Posterior vena cava (tissue), 2 donors: Measurements from ENCODE around the gene PTPN9. TPM values are rescaled to one million over a fixed set of nuclear protein-coding genes. Genes with fewer than 3 reads are reported as not detected.
"Not testable (repeated sequence)": the region's sequence is repeated elsewhere in the genome, so short reads cannot be mapped to it uniquely, and the experiment has no call there.

Experiments used
- DNase-seq: peaks from one replicate; pipeline ENCODE4 v3.0.0-alpha.2; 2020; ENCODE audit warnings: low spot score
- intact Hi-C, 2 donors: fragments of 100-400 bp; cut with DNase I; formaldehyde crosslinking; loops; one replicate each; pipeline versions ENCODE4 v1.14.1 to v1.14.2; 2022 to 2023
- total RNA-seq, 2 donors: library from RNA; stranded (reverse); fragmentation: NEBNext Ultra II Directional; extraction: Animal tissue kit (Norgen Biotek cat#: 25700); gene quantifications; one replicate each; pipeline ENCODE4 v1.2.1, GENCODE V29; 2021
- donor health status: DM: yes; HTN: yes; CAD: no.
- donor health status: DM: yes; HTN: yes; CAD: no.

Gene PTPN9
- total RNA-seq, 2 donors from 2014 or later, result 21.7 to 23.5 TPM

DNA sequence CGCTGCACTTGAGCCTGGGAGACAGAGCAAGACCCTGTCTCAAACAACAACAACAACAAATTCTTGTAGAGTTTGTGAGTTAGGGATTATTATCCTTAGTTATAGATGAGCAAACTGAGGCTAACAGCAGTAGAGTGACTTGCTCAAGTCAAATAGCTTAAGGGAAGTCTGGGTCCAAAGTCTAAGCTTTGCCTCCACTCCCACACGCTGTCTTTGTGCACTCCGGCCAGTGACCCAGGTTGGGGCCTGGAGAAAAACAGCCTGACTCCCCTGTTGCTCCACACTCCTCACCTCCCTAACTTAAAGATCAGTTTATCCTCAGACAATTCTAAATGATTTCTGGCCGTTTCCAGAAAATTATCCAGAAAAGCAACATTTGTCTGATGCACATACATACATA lies 118.5 kb downstream of the PTPN9 start:
- intact Hi-C loops, result no loop called here
- DNase-seq, result no peak

DNA sequence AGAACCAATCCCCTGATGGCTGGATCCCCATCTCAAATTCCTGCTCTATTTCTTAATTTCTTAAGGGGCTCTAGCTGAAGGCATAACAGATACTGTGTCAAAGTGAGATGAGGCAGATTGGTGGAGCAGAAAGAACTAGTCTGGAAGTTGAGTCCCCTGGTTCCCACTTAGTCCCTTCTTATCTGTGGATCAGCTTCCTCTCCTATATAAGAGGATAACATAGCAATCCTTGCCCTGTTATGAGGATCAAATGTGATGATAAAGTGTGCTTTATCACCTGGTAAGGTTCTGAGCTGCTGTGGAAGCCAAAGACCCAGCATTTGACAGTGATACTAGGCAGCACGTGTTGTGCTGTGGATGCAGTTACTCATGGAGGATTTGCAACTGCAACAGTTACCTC lies 119.5 kb downstream of the PTPN9 start:
- DNase-seq, result no peak
- intact Hi-C loops, result no loop called here

DNA sequence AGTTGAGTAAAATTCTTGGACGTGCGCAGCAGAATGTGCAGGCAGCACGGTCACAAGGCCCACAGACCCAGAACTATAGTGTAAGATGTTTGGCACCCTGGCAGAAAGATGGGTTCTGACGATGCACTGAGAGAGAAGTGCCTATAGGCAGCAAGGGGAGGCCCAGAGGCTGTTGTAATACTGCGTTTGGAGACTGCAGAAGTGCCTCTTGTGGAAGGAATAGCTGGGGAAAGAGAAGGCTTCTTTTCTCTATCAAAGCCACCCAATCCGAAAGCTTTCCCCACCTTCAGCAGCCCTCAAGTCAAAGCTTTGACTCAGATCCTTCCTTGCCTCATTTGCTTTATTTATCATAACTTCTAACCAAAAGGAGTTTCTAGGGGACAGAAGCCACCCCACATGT lies 122.4 kb downstream of the PTPN9 start:
- DNase-seq, result no peak
- intact Hi-C loops, result no loop called here

- intact Hi-C loops, result no loop called here
- DNase-seq, result no peak
Measured at GRCh38 chr15:75455982-75456531, 123.1 kb downstream of the PTPN9 start.

DNA sequence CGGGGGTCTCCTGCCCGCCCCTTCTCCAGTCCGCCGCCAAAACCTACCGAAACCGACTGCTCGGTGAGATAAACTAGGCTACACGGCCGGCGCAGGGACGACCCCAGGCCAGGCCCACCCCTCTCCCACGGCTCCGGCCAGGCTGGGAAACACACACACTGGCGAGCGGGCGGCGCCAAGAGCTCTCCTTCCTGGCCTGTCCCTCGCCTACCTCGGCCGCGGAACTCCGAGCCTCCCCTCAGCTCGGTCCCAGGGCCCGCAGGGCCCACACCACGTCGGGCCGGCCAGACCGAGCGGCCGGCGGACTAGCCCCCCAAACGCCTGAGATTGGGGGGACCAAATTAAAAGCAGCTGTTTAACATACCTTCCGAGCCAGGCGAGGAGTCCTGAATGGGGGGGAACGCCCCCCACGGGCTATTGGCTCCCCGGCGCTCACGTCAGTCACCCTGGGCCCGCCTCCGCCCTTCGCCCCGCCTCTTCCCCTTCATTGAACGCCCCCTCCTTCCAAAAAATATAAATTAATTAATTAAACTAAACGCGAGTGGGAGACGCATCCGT lies 123.6 kb downstream of the PTPN9 start:
- intact Hi-C loops, result no loop called here
- DNase-seq, result peak; percentile 97

DNA sequence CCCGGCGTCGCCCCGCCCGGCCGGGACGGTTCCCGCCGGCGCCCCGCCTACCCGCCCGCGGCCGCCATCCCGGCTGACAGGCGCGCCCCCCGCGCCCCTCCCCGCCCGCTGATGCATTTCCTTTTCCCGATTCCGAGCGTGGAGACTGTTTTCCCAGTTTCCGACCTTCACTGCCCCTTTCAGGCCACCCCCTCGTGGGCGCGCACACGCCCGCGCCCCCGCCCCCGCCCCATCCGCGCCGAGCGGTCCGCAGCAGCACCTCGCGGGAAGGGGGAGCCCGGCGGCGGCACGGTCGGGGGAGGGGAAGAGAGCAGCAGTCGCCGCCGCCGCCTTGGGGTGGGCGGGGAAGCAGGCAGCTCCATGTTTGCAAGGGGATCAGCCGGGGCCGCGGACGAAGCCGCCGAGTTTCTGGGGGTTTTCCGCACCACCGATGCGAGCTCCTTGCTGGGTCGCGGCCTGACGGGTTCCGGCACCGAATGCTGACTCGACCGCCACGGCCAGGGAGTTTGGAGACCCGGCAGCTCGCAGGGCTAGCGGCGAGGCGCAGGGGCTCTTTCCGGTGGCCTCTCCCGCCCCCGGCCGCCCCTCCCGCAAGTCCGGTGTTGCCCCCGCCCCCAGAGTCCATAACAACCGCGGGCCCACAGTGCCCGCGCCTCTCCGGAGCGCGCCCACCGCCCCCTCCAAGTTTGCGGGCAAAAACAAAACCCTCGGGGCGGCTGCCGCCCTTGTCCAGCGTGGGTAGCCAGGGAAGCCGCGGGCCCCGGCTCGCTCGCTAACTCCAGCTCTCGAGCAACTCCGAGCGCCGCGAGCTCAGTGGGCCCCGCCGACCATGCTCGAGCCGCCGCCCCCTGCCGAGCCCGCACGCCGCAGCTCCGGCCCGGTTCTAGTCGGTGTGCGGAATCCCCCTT lies 124.4 kb downstream of the PTPN9 start:
- intact Hi-C loops, result no loop called here
- DNase-seq, result peak; percentile 93

- intact Hi-C loops, result no loop called here
- DNase-seq, result peak; percentile 99
Measured at GRCh38 chr15:75453703-75454470, 125.2 kb downstream of the PTPN9 start.

DNA sequence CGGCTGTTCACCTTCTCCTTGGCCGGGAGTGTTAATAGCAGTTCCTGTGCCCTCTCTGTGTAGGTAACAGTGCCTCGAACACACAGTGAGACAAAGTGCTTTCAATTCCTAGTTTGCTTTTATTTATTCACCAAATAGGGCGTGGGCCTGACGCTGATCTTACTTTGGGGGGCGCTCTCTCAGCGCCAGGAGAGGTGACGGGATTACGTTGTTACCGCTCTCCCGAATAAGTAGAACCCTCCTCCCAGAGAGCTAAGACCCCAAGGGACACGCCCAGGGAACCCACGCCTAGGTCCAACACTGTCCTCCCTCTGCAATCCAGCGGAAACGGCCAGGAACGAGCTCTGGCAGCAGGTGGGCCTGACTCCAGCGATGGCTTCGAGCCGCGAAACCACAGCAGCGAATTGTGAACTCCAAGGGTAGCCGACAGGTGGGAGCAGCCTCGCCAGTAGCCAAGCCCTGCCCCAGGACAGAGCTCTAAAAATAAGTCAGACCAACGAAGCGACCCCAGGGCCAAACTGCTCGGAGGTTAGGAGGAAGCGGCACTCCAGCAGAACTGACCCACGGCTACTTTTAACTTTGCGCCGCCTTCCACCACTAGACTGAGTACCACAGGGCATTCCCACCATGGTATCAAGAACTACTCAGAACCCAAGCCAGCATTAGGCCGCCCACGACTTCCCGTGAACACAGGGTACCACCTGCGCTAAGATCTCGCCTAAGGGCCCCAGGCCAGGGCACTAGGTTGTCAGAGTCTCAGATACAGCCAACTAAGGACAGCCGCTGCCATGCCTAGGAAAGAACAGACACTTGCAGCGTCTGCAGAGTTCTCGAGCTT lies 126.0 kb downstream of the PTPN9 start:
- intact Hi-C loops, result no loop called here

DNA sequence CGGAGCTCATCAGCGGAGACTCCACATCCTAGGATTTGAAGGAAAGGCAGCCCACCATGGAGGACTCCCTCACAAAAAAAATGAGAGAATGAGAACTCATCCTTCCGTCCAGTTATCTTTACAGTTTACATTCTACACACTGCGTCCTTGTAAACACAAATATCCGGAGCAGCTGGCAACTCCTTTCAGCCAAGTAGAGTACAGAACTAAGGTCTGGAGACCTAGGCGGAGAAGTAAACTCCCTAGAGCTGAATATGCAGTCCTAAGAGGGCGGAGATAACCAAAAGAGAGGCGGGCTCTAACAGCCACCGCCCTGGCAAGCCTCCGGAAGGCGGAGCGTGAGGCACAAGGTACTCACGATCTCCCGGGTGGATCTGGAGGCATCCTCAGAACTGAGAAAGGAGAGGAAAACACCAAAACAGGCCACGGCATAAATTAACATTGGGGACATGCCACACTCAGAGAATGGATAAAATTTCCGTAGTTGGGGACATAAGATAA lies 126.7 kb downstream of the PTPN9 start:
- peak; percentile 94 for DNase-seq
- intact Hi-C loops, result no loop called here

More for the DNA sequence above, 126.0 kb downstream of the PTPN9 start:
- DNase-seq, result peak; percentile 87

- intact Hi-C loops, result no loop called here
- peak; percentile 100 for DNase-seq
Measured at GRCh38 chr15:75451674-75452363, 127.3 kb downstream of the PTPN9 start, which contains the start of gene SIN3A. Gene SIN3A (minus strand): TSS chr15:75451690. CDS start chr15:75430375, 21,315 bp downstream.

DNA sequence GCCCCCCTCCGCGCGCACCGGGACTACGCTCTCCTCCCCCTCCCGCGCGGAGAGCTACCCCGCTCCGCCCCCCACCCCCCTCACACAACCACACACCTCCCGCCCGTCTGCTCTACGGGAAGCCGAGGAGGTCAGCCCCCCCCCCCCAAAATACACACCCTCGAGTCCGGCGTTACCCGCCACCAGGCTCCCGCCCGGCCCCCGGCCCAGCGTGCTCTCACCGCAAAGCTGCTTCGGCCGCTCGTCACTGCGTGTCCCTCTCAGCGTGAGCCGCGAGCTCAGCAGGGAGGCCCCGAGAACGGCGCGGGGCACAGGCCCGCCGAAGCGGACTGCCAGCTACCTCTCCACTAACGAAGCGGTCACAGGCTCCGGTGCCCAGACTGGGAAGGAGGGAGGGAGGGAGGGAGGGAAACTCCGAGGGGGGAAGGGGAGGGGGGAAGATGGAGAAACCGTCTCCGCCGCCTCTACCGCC lies 127.9 kb downstream of the PTPN9 start:
- DNase-seq, result no peak
- intact Hi-C loops, result no loop called here

- intact Hi-C loops, result no loop called here
- DNase-seq, result peak; percentile 99
Measured at GRCh38 chr15:75450307-75451201, 128.6 kb downstream of the PTPN9 start.

DNA sequence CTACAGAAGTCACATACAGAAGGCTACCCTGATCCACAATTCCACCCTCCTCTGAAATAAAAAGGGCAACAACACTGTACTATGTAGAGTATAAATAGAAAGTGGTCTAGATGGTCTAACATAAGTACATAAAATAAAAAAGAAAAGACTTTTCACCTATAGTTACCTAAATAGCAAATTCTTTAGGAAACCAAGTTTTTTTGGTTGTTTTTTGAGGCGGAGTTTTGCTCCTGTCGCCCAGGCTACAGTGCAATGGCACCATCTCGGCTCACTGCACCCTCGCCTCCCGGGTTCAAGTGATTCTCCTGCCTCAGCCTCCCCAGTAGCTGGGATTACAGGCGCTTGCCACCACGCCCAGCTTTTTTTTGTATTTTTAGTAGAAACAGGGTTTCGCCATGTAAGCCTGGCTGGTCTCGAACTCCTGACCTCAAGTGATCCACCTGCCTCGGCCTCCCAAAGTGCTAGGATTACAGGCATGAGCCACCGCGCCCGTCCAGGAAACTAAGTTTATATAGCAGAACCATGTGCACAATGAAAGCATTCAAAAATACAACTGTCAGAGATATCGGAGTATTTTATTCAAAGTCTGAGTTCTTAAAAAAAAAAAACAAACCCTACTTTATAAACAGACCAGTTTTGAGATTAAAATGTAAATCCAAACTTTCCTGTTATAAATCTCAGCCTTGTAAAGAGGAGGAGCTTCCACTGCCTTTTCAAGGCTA lies 129.4 kb downstream of the PTPN9 start:
- intact Hi-C loops, result no loop called here
- DNase-seq, result no peak

- intact Hi-C loops, DNase-seq: not testable (repeated sequence)
Measured at GRCh38 chr15:75448171-75448570, 130.9 kb downstream of the PTPN9 start.

DNA sequence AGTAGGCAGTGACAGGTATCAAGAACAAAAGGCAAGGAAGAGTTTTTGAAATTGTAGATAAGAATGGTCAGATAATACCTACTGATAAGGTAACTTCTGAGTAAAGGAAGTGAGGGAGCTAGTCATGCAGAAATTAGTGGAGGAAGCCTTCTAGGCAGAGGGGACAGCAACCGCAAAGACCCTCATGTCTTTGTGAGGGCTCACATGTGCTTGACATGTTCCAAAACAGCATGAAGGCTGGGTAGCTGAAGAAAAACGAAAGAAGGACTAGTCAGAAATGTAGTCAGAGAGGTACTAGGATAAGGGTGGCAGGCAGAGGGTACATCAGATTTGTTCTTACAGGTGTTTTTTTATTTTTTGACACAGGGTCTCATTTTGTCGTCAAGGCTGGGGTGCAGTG lies 133.0 kb downstream of the PTPN9 start:
- no peak for DNase-seq
- intact Hi-C loops, result no loop called here

GRCh38 chr15:75445324-75445723 lies 133.8 kb downstream of the PTPN9 start:
- intact Hi-C loops, result not testable (repeated sequence)

More at GRCh38 chr15:75445324-75445723, 133.8 kb downstream of the PTPN9 start:
- not testable (repeated sequence) for DNase-seq
